GM23338 (cell line): Measurements from ENCODE around the gene KDM5C. TPM values are rescaled to one million over a fixed set of nuclear protein-coding genes. Genes with fewer than 3 reads are reported as not detected.

ENCODE experiments used
- ATAC-seq: fragments of 200-7000 bp; cut with Tn5 transposase; 3 replicates; pipeline ENCODE4 v1.9.1; 2020
- DNase-seq: peaks from one replicate; pipeline ENCODE4 v3.0.0-alpha.2; 2015; ENCODE audit warnings: low spot score
- H2AFZ ChIP-seq: fragments of 200-600 bp; sonication (generic); 2 replicates; pipeline ENCODE4 v1.8.0; 2016; ENCODE audit warnings: antibody characterized with exemption, mild to moderate bottlenecking, moderate library complexity
- H3F3A ChIP-seq: fragments of 200-600 bp; sonication (generic); replicated peaks from 2 replicates; pipeline ENCODE4 v1.8.0; 2017; ENCODE audit warnings: antibody characterized with exemption, mixed run types, low read depth
- H3K27ac ChIP-seq: fragments of 200-600 bp; sonication (generic); 2 replicates; pipeline ENCODE4 v1.6.1; 2016; ENCODE audit warnings: low read depth
- H3K27me3 ChIP-seq: fragments of 200-600 bp; sonication (generic); 2 replicates; pipeline ENCODE4 v1.8.0; 2016; ENCODE audit warnings: mild to moderate bottlenecking, mixed run types, moderate library complexity; ENCODE audit not compliant: insufficient read depth
- H3K36me3 ChIP-seq: fragments of 200-600 bp; sonication (generic); 2 replicates; pipeline ENCODE4 v1.8.0; 2016; ENCODE audit warnings: mild to moderate bottlenecking; ENCODE audit not compliant: insufficient read depth
- H3K4me1 ChIP-seq: fragments of 200-600 bp; sonication (generic); 2 replicates; pipeline ENCODE4 v1.8.0; 2016; ENCODE audit warnings: mild to moderate bottlenecking, moderate library complexity; ENCODE audit not compliant: insufficient read depth
- H3K4me2 ChIP-seq: fragments of 200-600 bp; sonication (generic); 2 replicates; pipeline ENCODE4 v1.7.1; 2017; ENCODE audit warnings: mixed run types
- H3K4me3 ChIP-seq: fragments of 200-600 bp; sonication (generic); 2 replicates; pipeline ENCODE4 v1.6.1; 2016; ENCODE audit warnings: mixed run types
- H3K79me2 ChIP-seq: fragments of 200-600 bp; sonication (generic); replicated peaks from 2 replicates; pipeline ENCODE4 v1.8.0; 2017; ENCODE audit warnings: mild to moderate bottlenecking; ENCODE audit not compliant: insufficient read depth
- H3K9me2 ChIP-seq: fragments of 200-600 bp; sonication (generic); 2 replicates; pipeline ENCODE4 v1.8.0; 2017; ENCODE audit not compliant: insufficient read depth
- H4K20me1 ChIP-seq: fragments of 200-600 bp; sonication (generic); replicated peaks from 2 replicates; pipeline ENCODE4 v1.8.0; 2017; ENCODE audit warnings: mild to moderate bottlenecking; ENCODE audit not compliant: insufficient read depth
- H3K27ac Mint-ChIP-seq: 2 replicates; pipeline ENCODE4 v1.8.0; 2020; ENCODE audit warnings: inconsistent platforms, mild to moderate bottlenecking, moderate library complexity, mixed read lengths
- H3K27me3 Mint-ChIP-seq: 3 replicates; pipeline ENCODE4 v1.8.0; 2022; ENCODE audit warnings: low read depth, mild to moderate bottlenecking, moderate library complexity, mixed read lengths, inconsistent platforms; ENCODE audit not compliant: insufficient read depth, poor library complexity
- H3K36me3 Mint-ChIP-seq: 3 replicates; pipeline ENCODE4 v1.8.0; 2021; ENCODE audit warnings: low read depth, mild to moderate bottlenecking, inconsistent platforms, moderate library complexity, mixed read lengths
- H3K4me1 Mint-ChIP-seq: 3 replicates; pipeline ENCODE4 v1.8.0; 2020; ENCODE audit warnings: mild to moderate bottlenecking, inconsistent platforms, mixed read lengths
- H3K4me3 Mint-ChIP-seq: 3 replicates; pipeline ENCODE4 v1.8.0; 2021; ENCODE audit warnings: moderate library complexity, mild to moderate bottlenecking, inconsistent platforms, mixed read lengths
- H3K9me3 Mint-ChIP-seq: 3 replicates; pipeline ENCODE4 v1.8.0; 2020; ENCODE audit warnings: moderate library complexity, mild to moderate bottlenecking, inconsistent platforms, mixed read lengths
- EZH2 ChIP-seq: fragments of 200-600 bp; sonication (generic); IDR thresholded peaks from one replicate; pipeline ENCODE4 v1.8.0; 2017; ENCODE audit warnings: antibody characterized with exemption, mild to moderate bottlenecking, low read depth; ENCODE audit not compliant: unreplicated experiment
- EZH2phosphoT487 ChIP-seq: fragments of 200-600 bp; sonication (generic); IDR thresholded peaks from one replicate; pipeline ENCODE4 v1.8.1; 2018; ENCODE audit warnings: antibody characterized with exemption; ENCODE audit not compliant: unreplicated experiment
- JUNB ChIP-seq: IDR thresholded peaks from one replicate; pipeline ENCODE4 v1.6.1; 2016; ENCODE audit warnings: antibody characterized with exemption; ENCODE audit not compliant: unreplicated experiment
- NANOG ChIP-seq: IDR thresholded peaks from 2 replicates; pipeline ENCODE4 v1.6.1; 2016; ENCODE audit warnings: antibody characterized with exemption, borderline replicate concordance
- POLR2AphosphoS5 ChIP-seq: IDR thresholded peaks from 2 replicates; pipeline ENCODE4 v1.6.1; 2016; ENCODE audit warnings: antibody characterized with exemption, low read depth
- polyA plus RNA-seq: library from polyadenylated mRNA; unstranded; fragments of >200 nt; fragmentation: Nextera tagmentation; extraction: Ambion mirVana; gene quantifications from 2 replicates; pipeline ENCODE4 v1.2.1, GENCODE V29; 2016
- total RNA-seq: library from RNA; depleted of rRNA; stranded (reverse); fragments of >200 nt; shearing (Covaris generic); gene quantifications from 2 replicates; pipeline ENCODE4 v1.2.3, GENCODE V29; 2014
- TF ChIP-seq, protein P1 (sequence below): IDR thresholded peaks from 2 replicates; pipeline ENCODE4 v1.6.1; 2016; ENCODE audit warnings: antibody characterized with exemption
- TF ChIP-seq, protein P2 (sequence below): IDR thresholded peaks from one replicate; pipeline ENCODE4 v1.6.1; 2018; ENCODE audit warnings: antibody characterized with exemption; ENCODE audit not compliant: unreplicated experiment
- TF ChIP-seq, protein P3 (sequence below): fragments of 250-450 bp; sonication (Bioruptor Pico); IDR thresholded peaks from 2 replicates; pipeline ENCODE4 v1.5.0; 2020; ENCODE audit warnings: mild to moderate bottlenecking, moderate library complexity

KDM5C gene
- total and polyA plus RNA-seq, 2 experiments from 2014 or later = 20.3 to 173 TPM

DNA sequence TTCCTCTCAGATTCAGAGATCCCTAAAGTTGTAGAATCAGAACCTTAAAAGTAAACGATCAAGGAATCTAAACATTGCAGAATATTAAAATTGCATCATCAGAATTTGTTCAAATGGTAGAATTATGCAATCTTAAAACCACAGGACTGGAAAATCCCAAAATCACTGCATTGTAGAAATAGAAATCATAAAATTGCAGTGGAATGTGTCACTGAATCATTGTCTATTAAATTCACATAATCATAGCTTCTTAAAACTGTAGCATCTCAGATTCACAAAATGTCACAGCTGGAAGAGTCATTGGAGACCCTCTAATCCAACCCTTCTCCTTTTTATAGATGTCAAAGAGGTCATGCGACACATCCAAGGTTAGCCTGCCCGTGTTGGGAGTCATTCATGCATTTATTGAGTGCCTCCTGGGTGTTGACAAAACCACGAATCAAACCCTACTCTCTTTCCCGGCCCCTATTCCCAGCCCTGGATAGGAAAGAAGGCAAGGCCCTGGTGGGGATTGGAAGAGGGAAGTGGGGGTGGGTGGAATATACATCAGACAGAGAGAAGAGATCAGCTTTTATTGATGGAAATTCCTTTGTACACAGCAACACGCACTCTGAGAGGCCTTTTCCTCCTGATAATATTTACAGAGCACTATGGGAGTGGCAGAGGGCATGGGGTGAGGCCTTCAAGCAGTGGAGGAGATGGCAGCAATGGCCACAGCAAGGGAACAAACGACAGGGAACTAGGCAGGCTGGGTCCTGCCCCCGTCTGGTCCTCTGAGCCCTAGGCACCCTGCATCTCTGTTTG, 41.0 kb upstream of the KDM5C start (continued):
- TF ChIP-seq, protein P1, sequence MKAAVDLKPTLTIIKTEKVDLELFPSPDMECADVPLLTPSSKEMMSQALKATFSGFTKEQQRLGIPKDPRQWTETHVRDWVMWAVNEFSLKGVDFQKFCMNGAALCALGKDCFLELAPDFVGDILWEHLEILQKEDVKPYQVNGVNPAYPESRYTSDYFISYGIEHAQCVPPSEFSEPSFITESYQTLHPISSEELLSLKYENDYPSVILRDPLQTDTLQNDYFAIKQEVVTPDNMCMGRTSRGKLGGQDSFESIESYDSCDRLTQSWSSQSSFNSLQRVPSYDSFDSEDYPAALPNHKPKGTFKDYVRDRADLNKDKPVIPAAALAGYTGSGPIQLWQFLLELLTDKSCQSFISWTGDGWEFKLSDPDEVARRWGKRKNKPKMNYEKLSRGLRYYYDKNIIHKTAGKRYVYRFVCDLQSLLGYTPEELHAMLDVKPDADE = no peak
- TF ChIP-seq NANOG (no peak), EZH2phosphoT487 (no peak)

DNA sequence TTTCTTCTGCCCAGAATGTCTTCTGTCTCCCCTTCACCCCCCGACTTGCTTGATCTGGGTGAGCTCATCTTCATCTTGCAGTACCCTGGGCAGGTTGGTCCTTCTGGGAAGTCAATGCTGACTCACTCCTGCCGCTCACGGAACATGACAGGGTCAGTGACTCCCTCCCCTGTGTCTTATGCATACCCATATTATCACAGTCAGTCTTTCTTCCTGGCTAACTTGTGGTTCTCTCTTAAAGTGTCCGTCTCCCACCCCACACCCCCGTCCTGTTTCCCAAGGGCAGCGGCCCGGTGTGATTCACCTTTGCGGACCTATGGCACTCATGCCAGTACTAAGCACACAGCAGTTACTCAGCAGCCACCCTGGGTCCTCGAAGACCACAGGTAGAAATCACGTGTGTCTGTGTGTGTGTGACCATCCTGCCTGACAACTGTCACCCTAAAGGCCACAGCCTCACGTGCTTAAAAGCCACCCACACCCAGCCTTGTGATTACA, 38.6 kb upstream of the KDM5C start:
- no peaks in the 10 kb centered on the region for H3K4me1 ChIP-seq
- H3K9me2 ChIP-seq = no peaks in the 10 kb centered on the region
- H4K20me1 ChIP-seq = no peaks in the 10 kb centered on the region
- no peak overlapping the region for H2AFZ ChIP-seq
- ATAC-seq = no peak
- no peak overlapping the region for H3K27ac ChIP-seq
- no peaks in the 10 kb centered on the region for H3F3A ChIP-seq
- H3K27me3 ChIP-seq = no peaks in the 10 kb centered on the region
- no peak for TF ChIP-seq JUNB
- no peak for TF ChIP-seq EZH2
- TF ChIP-seq POLR2AphosphoS5 = no peak
- TF ChIP-seq, protein P1 = no peak
- TF ChIP-seq, protein P2, sequence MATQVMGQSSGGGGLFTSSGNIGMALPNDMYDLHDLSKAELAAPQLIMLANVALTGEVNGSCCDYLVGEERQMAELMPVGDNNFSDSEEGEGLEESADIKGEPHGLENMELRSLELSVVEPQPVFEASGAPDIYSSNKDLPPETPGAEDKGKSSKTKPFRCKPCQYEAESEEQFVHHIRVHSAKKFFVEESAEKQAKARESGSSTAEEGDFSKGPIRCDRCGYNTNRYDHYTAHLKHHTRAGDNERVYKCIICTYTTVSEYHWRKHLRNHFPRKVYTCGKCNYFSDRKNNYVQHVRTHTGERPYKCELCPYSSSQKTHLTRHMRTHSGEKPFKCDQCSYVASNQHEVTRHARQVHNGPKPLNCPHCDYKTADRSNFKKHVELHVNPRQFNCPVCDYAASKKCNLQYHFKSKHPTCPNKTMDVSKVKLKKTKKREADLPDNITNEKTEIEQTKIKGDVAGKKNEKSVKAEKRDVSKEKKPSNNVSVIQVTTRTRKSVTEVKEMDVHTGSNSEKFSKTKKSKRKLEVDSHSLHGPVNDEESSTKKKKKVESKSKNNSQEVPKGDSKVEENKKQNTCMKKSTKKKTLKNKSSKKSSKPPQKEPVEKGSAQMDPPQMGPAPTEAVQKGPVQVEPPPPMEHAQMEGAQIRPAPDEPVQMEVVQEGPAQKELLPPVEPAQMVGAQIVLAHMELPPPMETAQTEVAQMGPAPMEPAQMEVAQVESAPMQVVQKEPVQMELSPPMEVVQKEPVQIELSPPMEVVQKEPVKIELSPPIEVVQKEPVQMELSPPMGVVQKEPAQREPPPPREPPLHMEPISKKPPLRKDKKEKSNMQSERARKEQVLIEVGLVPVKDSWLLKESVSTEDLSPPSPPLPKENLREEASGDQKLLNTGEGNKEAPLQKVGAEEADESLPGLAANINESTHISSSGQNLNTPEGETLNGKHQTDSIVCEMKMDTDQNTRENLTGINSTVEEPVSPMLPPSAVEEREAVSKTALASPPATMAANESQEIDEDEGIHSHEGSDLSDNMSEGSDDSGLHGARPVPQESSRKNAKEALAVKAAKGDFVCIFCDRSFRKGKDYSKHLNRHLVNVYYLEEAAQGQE = no peak
- TF ChIP-seq, protein P3, sequence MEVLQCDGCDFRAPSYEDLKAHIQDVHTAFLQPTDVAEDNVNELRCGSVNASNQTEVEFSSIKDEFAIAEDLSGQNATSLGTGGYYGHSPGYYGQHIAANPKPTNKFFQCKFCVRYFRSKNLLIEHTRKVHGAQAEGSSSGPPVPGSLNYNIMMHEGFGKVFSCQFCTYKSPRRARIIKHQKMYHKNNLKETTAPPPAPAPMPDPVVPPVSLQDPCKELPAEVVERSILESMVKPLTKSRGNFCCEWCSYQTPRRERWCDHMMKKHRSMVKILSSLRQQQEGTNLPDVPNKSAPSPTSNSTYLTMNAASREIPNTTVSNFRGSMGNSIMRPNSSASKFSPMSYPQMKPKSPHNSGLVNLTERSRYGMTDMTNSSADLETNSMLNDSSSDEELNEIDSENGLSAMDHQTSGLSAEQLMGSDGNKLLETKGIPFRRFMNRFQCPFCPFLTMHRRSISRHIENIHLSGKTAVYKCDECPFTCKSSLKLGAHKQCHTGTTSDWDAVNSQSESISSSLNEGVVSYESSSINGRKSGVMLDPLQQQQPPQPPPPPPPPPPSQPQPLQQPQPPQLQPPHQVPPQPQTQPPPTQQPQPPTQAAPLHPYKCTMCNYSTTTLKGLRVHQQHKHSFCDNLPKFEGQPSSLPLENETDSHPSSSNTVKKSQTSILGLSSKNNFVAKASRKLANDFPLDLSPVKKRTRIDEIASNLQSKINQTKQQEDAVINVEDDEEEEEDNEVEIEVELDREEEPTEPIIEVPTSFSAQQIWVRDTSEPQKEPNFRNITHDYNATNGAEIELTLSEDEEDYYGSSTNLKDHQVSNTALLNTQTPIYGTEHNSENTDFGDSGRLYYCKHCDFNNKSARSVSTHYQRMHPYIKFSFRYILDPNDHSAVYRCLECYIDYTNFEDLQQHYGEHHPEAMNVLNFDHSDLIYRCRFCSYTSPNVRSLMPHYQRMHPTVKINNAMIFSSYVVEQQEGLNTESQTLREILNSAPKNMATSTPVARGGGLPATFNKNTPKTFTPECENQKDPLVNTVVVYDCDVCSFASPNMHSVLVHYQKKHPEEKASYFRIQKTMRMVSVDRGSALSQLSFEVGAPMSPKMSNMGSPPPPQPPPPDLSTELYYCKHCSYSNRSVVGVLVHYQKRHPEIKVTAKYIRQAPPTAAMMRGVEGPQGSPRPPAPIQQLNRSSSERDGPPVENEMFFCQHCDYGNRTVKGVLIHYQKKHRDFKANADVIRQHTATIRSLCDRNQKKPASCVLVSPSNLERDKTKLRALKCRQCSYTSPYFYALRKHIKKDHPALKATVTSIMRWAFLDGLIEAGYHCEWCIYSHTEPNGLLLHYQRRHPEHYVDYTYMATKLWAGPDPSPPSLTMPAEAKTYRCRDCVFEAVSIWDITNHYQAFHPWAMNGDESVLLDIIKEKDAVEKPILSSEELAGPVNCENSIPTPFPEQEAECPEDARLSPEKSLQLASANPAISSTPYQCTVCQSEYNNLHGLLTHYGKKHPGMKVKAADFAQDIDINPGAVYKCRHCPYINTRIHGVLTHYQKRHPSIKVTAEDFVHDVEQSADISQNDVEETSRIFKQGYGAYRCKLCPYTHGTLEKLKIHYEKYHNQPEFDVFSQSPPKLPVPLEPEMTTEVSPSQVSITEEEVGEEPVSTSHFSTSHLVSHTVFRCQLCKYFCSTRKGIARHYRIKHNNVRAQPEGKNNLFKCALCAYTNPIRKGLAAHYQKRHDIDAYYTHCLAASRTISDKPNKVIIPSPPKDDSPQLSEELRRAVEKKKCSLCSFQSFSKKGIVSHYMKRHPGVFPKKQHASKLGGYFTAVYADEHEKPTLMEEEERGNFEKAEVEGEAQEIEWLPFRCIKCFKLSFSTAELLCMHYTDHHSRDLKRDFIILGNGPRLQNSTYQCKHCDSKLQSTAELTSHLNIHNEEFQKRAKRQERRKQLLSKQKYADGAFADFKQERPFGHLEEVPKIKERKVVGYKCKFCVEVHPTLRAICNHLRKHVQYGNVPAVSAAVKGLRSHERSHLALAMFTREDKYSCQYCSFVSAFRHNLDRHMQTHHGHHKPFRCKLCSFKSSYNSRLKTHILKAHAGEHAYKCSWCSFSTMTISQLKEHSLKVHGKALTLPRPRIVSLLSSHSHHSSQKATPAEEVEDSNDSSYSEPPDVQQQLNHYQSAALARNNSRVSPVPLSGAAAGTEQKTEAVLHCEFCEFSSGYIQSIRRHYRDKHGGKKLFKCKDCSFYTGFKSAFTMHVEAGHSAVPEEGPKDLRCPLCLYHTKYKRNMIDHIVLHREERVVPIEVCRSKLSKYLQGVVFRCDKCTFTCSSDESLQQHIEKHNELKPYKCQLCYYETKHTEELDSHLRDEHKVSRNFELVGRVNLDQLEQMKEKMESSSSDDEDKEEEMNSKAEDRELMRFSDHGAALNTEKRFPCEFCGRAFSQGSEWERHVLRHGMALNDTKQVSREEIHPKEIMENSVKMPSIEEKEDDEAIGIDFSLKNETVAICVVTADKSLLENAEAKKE = no peak
- no peak for TF ChIP-seq NANOG
- no peak overlapping the region; the same call in 2 of the 3 replicates for H3K4me3 Mint-ChIP-seq
- no peak overlapping the region for H3K4me3 ChIP-seq
- H3K27me3 Mint-ChIP-seq = peaks cover 1% of the 10 kb centered on the region
- no peak for DNase-seq
- H3K4me1 Mint-ChIP-seq = peaks cover 17% of the 10 kb centered on the region
- peak overlapping the region; percentile 19 for H3K27ac Mint-ChIP-seq
- no peak overlapping the region for H3K4me2 ChIP-seq
- peaks cover 2% of the 10 kb centered on the region; the same call in 1 of the 3 replicates for H3K9me3 Mint-ChIP-seq
- H3K36me3 ChIP-seq = no peaks in the 10 kb centered on the region
- no peaks in the 10 kb centered on the region; the same call in 1 of the 2 replicates for H3K79me2 ChIP-seq
- H3K36me3 Mint-ChIP-seq = peaks cover 2% of the 10 kb centered on the region; the same call in 1 of the 3 replicates
